ENCODE data around the gene PKP3. TPM values are rescaled to one million over a fixed set of nuclear protein-coding genes. Genes with fewer than 3 reads are reported as not detected.
A peak's percentile ranks its signal among the peaks of the same experiment; 100 is the strongest.

The PKP3 gene
- total and polyA plus RNA-seq, 9 of the 15 experiments (the other 6 are each of a cell fraction or from before 2014, with no cell fraction given), result 0.11 to 110 (median 30.7) TPM

DNA sequence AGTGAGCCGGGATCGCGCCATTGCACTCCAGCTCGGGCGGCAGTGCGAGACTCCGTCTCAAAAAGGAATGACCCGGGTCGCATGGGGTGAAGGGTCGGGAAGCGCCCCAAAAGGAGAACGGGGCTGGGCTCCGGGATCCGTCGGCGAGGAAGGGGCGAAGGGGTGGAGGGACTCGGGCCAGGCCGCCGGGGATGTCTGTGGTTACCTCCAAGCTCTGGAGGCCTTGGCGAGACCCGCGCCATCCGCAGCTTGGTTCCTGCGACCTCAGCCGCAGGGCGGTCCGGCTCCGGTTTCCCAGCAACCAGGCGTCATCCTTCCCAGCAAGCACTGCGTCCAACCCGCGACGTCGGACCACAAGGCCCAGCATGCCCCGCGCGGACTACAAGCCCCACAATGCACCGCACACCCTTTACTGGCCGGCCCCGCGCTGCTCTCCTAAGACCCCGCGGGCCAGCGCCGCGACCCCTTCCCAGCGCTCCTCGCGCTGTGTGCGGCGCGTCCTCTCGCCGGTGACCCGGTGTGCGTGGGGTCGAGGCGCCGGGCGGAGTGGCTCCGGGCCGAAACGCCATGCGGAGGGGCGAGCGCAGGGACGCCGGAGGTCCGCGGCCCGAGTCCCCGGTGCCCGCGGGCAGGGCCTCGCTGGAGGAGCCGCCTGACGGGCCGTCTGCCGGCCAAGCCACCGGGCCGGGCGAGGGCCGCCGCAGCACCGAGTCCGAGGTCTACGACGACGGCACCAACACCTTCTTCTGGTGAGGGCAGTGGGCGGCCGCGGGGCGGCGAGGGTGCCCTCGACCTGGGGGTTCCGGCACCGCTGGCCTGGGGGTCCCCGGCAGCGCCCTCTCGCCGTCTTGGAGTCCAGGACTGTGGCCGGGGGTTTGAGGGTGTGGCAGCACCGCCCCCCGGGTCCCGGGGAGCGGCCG, 56.1 kb downstream of the PKP3 start, which contains the start of gene PTDSS2 (continued):
- TF ChIP-seq, protein P1, sequence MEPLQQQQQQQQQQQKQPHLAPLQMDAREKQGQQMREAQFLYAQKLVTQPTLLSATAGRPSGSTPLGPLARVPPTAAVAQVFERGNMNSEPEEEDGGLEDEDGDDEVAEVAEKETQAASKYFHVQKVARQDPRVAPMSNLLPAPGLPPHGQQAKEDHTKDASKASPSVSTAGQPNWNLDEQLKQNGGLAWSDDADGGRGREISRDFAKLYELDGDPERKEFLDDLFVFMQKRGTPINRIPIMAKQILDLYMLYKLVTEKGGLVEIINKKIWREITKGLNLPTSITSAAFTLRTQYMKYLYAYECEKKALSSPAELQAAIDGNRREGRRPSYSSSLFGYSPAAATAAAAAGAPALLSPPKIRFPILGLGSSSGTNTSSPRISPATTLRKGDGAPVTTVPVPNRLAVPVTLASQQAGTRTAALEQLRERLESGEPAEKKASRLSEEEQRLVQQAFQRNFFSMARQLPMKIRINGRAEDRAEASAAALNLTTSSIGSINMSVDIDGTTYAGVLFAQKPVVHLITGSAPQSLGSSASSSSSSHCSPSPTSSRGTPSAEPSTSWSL (CRISPR knock-in tag; IDR thresholded peaks at IDR 0.05; ENCODE audit: borderline replicate concordance), result no peak
- TF ChIP-seq, protein P2, sequence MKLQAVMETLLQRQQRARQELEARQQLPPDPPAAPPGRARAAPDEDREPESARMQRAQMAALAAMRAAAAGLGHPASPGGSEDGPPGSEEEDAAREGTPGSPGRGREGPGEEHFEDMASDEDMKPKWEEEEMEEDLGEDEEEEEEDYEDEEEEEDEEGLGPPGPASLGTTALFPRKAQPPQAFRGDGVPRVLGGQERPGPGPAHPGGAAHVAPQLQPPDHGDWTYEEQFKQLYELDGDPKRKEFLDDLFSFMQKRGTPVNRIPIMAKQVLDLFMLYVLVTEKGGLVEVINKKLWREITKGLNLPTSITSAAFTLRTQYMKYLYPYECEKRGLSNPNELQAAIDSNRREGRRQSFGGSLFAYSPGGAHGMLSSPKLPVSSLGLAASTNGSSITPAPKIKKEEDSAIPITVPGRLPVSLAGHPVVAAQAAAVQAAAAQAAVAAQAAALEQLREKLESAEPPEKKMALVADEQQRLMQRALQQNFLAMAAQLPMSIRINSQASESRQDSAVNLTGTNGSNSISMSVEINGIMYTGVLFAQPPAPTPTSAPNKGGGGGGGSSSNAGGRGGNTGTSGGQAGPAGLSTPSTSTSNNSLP (IDR thresholded peaks at IDR 0.05; ENCODE audit: borderline replicate concordance, low read depth, low read length), result no peak
- TF ChIP-seq TBP (optimal IDR thresholded peaks at IDR 0.05; ENCODE audit: low read depth, low read length) (peak; percentile 63), ZNF274 (IDR thresholded peaks at IDR 0.05; ENCODE audit: borderline replicate concordance, low read depth, low read length) (no peak), YY1 (IDR thresholded peaks at IDR 0.05; ENCODE audit: borderline replicate concordance in 1 of 3, control insufficient read depth in 1 of 3, extremely low read depth in 1 of 3, insufficient read depth in 3 of 3, insufficient read length in 1 of 3, insufficient replicate concordance in 2 of 3, low read depth in 1 of 3, low read length in 2 of 3) (peak; percentile 8 to 77 (median 67)), TGIF2 (CRISPR knock-in tag; IDR thresholded peaks at IDR 0.05) (no peak), TARDBP (IDR thresholded peaks at IDR 0.05) (no peak), ZNF431 (CRISPR knock-in tag; IDR thresholded peaks at IDR 0.05) (no peak), ZNF133 (CRISPR knock-in tag; IDR thresholded peaks at IDR 0.05) (no peak), CEBPB (tag; IDR thresholded peaks at IDR 0.05) (no peak), XRCC4 (IDR thresholded peaks at IDR 0.05; ENCODE audit: extremely low read depth, insufficient read depth, insufficient read length) (no peak), ZFP30 (CRISPR knock-in tag; IDR thresholded peaks at IDR 0.05; ENCODE audit: borderline replicate concordance) (no peak)
- TF ChIP-seq, protein P3, sequence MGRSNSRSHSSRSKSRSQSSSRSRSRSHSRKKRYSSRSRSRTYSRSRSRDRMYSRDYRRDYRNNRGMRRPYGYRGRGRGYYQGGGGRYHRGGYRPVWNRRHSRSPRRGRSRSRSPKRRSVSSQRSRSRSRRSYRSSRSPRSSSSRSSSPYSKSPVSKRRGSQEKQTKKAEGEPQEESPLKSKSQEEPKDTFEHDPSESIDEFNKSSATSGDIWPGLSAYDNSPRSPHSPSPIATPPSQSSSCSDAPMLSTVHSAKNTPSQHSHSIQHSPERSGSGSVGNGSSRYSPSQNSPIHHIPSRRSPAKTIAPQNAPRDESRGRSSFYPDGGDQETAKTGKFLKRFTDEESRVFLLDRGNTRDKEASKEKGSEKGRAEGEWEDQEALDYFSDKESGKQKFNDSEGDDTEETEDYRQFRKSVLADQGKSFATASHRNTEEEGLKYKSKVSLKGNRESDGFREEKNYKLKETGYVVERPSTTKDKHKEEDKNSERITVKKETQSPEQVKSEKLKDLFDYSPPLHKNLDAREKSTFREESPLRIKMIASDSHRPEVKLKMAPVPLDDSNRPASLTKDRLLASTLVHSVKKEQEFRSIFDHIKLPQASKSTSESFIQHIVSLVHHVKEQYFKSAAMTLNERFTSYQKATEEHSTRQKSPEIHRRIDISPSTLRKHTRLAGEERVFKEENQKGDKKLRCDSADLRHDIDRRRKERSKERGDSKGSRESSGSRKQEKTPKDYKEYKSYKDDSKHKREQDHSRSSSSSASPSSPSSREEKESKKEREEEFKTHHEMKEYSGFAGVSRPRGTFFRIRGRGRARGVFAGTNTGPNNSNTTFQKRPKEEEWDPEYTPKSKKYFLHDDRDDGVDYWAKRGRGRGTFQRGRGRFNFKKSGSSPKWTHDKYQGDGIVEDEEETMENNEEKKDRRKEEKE (IDR thresholded peaks at IDR 0.05; ENCODE audit: borderline replicate concordance in 1 of 2, control insufficient read depth in 1 of 2, low read depth in 2 of 2, low read length in 1 of 2), result no peak
- TF ChIP-seq, protein P4, sequence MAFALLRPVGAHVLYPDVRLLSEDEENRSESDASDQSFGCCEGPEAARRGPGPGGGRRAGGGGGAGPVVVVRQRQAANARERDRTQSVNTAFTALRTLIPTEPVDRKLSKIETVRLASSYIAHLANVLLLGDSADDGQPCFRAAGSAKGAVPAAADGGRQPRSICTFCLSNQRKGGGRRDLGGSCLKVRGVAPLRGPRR (CRISPR knock-in tag; IDR thresholded peaks at IDR 0.05), result no peak
- TF ChIP-seq, protein P5, sequence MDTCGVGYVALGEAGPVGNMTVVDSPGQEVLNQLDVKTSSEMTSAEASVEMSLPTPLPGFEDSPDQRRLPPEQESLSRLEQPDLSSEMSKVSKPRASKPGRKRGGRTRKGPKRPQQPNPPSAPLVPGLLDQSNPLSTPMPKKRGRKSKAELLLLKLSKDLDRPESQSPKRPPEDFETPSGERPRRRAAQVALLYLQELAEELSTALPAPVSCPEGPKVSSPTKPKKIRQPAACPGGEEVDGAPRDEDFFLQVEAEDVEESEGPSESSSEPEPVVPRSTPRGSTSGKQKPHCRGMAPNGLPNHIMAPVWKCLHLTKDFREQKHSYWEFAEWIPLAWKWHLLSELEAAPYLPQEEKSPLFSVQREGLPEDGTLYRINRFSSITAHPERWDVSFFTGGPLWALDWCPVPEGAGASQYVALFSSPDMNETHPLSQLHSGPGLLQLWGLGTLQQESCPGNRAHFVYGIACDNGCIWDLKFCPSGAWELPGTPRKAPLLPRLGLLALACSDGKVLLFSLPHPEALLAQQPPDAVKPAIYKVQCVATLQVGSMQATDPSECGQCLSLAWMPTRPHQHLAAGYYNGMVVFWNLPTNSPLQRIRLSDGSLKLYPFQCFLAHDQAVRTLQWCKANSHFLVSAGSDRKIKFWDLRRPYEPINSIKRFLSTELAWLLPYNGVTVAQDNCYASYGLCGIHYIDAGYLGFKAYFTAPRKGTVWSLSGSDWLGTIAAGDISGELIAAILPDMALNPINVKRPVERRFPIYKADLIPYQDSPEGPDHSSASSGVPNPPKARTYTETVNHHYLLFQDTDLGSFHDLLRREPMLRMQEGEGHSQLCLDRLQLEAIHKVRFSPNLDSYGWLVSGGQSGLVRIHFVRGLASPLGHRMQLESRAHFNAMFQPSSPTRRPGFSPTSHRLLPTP (IDR thresholded peaks at IDR 0.05; ENCODE audit: borderline replicate concordance, extremely low read depth, insufficient read length), result no peak

All from K562 (cell line).